Gastrocnemius medialis (tissue), 4 donors: ENCODE data around the gene TIFAB. TPM values are rescaled to one million over a fixed set of nuclear protein-coding genes. Genes with fewer than 3 reads are reported as not detected.

Experiments
- ATAC-seq, 2 donors: fragments of 150-250 bp; one replicate each; pipeline ENCODE4 v1.9.1; 2016
- DNase-seq, 2 donors: peaks; one replicate each; pipeline ENCODE4 v3.0.0-alpha.2; 2019
- H3K27ac ChIP-seq, 4 donors: fragments of 200-600 bp; sonication (generic); 1 replicate in 1 of 4; 2 replicates in 3 of 4; pipeline ENCODE4 v1.5.1; 2016 to 2018; ENCODE audit warnings: mild to moderate bottlenecking in 2 of 4, moderate library complexity in 1 of 4
- H3K27me3 ChIP-seq, 3 donors: fragments of 200-600 bp; sonication (generic) in 2 of 3; 1 replicate in 1 of 3; 2 replicates in 2 of 3; pipeline versions ENCODE4 v1.5.1 to v1.6.0; 2016 to 2019; ENCODE audit warnings: mild to moderate bottlenecking in 1 of 3, moderate library complexity in 1 of 3
- H3K36me3 ChIP-seq, 2 donors: fragments of 200-600 bp; sonication (generic) in 1 of 2; one replicate each; pipeline ENCODE4 v1.5.1; 2017 to 2018
- H3K4me1 ChIP-seq, 2 donors: fragments of 200-600 bp; sonication (generic) in 1 of 2; one replicate each; pipeline ENCODE4 v1.5.1; 2016 to 2017; ENCODE audit warnings: mild to moderate bottlenecking in 2 of 2
- H3K4me3 ChIP-seq, 4 donors: fragments of 200-600 bp; sonication (generic) in 3 of 4; 1 replicate in 1 of 4; 2 replicates in 3 of 4; pipeline ENCODE4 v1.5.1; 2016 to 2019; ENCODE audit warnings: mild to moderate bottlenecking in 2 of 4
- H3K9me3 ChIP-seq, 3 donors: fragments of 200-600 bp; sonication (generic) in 2 of 3; 1 replicate in 1 of 3; 2 replicates in 2 of 3; pipeline ENCODE4 v1.5.1; 2016 to 2019
- POLR2A ChIP-seq, 2 donors: fragments of 450-650 bp; IDR thresholded peaks; one replicate each; pipeline ENCODE4 v1.6.1; 2017; ENCODE audit warnings: antibody characterized with exemption in 2 of 2, mild to moderate bottlenecking in 2 of 2, moderate library complexity in 2 of 2
- in situ Hi-C, 4 donors: fragments of 200-750 bp; cut with MboI; loops; one replicate each; pipeline versions ENCODE4 v1.15.0 to v1.8.0; 2017; ENCODE audit warnings: low sequenced_read_pairs in 4 of 4
- intact Hi-C: fragments of 100-400 bp; cut with DNase I; formaldehyde crosslinking; loops from one replicate; pipeline ENCODE4 v1.15.1; 2023; ENCODE audit warnings: low total_unique reads
- total RNA-seq, 4 donors: library from RNA; depleted of rRNA; stranded (reverse); fragments of >200 nt; gene quantifications; one replicate each; pipeline versions ENCODE4 v1.1.0 to v1.2.3, GENCODE V29; 2016
- TF ChIP-seq, protein P1 (sequence below), 5 experiments: fragments of 450-650 bp in 3 of 5; fragments of 200-600 bp in 2 of 5; sonication (generic) in 2 of 5; IDR thresholded peaks in 4 of 5; conservative IDR thresholded peaks in 1 of 5; 1 replicate in 4 of 5; 2 replicates in 1 of 5; pipeline ENCODE4 v1.5.1; 2016 to 2019; ENCODE audit warnings: antibody characterized with exemption in 5 of 5, mild to moderate bottlenecking in 3 of 5, moderate library complexity in 3 of 5

Gene TIFAB
- total RNA-seq, 4 donors from 2014 or later = not detected

DNA sequence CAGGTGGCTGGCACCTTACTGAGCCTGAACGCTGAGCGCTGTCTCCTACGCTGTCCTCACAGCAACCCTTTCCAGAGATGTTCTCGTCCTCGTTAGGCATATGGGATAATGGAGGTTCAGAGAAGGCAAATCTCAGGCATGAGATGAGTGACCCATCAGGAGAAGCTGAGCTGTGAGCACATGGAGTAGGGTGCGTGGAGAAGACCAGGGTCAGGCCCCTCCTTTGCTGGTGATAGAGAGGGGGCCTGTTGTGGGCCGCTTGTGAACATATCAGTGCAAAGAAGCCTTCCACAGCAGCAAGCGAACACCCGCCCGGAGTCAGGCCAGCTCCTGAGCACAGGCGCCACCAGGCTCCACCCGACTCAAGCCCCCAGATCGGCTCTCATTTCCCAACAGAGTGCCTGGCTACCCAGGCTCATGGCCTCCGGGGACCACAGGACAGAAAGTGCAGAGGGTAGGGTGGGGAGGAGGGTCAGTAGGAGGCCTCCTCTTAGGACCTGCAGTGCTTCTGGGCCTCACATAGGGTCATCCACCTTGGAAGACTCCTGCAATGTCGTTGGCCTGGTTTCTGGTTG lies 15.0 kb upstream of the TIFAB start:
- Histone ChIP-seq H3K27me3 (peaks cover 0 to 18% (median 0%) of the 10 kb centered on the region in 3 donors), H3K27ac (no peak overlapping the region), H3K4me1 (peaks cover 0 to 4% of the 10 kb centered on the region in 2 donors), H3K36me3 (no peaks in the 10 kb centered on the region), H3K4me3 (no peak overlapping the region), H3K9me3 (no peaks in the 10 kb centered on the region)
- no peak for DNase-seq
- no peak for ATAC-seq
- in situ Hi-C loops = loop anchor here in 3 of 4 donors (5.0 to 25.0 kb wide), 2 partner anchors 85 to 370 kb away; partner anchors contain the start of gene SLC25A48 (in 3 of the 3)
- intact Hi-C loops = loop anchor here (5.0 to 10.0 kb wide), 2 partner anchors 100 to 368 kb away; partner anchors contain the start of gene SLC25A48
- no peak for TF ChIP-seq POLR2A (IDR thresholded peaks at IDR 0.05)
- TF ChIP-seq, protein P1, sequence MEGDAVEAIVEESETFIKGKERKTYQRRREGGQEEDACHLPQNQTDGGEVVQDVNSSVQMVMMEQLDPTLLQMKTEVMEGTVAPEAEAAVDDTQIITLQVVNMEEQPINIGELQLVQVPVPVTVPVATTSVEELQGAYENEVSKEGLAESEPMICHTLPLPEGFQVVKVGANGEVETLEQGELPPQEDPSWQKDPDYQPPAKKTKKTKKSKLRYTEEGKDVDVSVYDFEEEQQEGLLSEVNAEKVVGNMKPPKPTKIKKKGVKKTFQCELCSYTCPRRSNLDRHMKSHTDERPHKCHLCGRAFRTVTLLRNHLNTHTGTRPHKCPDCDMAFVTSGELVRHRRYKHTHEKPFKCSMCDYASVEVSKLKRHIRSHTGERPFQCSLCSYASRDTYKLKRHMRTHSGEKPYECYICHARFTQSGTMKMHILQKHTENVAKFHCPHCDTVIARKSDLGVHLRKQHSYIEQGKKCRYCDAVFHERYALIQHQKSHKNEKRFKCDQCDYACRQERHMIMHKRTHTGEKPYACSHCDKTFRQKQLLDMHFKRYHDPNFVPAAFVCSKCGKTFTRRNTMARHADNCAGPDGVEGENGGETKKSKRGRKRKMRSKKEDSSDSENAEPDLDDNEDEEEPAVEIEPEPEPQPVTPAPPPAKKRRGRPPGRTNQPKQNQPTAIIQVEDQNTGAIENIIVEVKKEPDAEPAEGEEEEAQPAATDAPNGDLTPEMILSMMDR (IDR thresholded peaks at IDR 0.05 in 4 of 5, conservative IDR thresholded peaks at IDR 0.05 in 1 of 5) = no peak

DNA sequence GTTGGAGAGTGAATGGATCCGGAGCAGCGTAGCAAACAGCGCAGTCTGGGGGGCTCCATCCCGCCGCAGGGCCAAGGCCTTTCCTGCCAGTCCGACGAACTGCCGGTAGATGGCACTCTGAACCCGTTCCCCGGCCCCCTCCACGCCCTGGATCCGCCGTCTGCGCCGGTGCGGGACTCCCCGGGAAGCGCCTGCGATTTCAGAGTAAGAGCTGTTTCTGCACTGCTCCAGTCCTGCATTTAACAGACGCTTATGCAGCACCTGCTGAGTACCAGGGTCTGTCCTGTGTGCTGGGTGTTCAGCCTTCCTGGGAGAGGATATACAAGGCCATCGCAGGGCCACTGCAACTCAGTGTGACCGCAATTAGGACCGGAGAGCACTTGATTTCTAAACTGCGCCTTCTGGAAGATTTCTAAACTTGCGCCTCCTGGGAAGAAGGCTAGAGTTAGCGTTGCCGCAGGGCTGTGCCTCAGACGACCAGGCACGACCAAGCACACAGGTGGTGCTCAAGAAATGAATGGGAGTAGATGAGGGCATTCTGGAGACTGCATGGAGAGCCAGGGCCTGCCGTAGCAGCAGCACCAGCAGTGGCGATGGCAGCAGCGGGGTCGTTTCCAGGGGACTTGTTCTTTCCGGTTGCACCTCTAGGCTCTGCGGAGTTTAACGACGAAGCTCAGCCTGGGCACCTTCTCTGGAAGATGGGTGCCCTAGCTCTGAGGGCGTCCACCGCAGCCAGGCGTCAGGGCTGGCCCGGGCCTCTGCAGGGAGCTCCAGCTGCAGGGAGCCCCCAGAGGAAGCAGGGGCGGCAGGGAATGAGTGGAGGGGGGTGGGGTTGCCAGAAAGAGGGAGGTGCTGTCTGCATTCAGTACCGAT lies 14.3 kb upstream of the TIFAB start:
- intact Hi-C loops = loop anchor here (1.0 to 10.0 kb wide), 3 partner anchors 86 to 368 kb away; partner anchors contain the start of gene SLC25A48
- Histone ChIP-seq H3K27me3 (peaks cover 0 to 18% (median 0%) of the 10 kb centered on the region in 3 donors), H3K4me1 (peaks cover 0 to 4% of the 10 kb centered on the region in 2 donors), H3K36me3 (no peaks in the 10 kb centered on the region), H3K4me3 (peak overlapping the region; percentile 29 to 46 (median 32)), H3K9me3 (no peaks in the 10 kb centered on the region), H3K27ac (no peak overlapping the region)
- in situ Hi-C loops = loop anchor here in 3 of 4 donors (5.0 to 25.0 kb wide), 2 partner anchors 86 to 371 kb away; partner anchors contain the start of gene SLC25A48 (in 3 of the 3)
- DNase-seq = peak; percentile 52 to 59
- TF ChIP-seq POLR2A (IDR thresholded peaks at IDR 0.05) = no peak
- TF ChIP-seq, protein P1 (IDR thresholded peaks at IDR 0.05 in 4 of 5, conservative IDR thresholded peaks at IDR 0.05 in 1 of 5) = peak; percentile 61 to 94 (median 82)
- peak; percentile 87 for ATAC-seq

DNA sequence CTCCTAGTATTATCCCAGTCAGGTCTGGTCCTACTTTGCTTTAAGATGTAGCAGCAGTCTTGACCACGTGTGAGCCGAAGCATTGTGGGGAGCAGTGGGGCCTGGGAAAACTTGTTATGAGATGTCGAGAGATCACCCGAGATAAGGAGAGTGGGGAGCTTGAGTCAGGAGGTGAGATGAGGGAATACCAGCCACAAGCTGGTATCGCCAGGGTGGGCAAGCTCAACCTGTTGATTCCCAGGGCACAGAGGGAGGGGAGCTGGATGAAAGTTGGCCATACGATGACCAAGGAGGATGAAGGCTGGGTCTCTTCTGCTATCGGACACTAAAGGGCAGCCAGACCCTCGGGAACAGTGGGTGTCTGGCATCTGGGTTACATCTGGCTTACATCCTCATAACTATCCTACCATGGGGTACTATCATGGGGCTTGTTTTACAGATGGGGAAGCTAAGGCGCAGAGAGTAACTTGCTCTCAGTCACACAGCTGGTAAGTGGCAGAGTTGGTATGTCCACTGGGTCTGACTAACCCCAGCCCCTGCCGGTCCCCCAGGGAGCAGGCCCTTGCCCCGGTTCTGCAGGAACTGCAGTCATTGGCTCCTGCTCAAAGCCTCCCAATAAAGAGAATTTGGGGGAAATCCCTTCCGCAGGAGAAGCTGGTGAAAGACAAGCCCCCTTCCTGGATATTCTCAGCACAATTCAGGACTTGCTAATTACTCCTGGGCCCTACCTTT lies 13.4 kb upstream of the TIFAB start:
- Histone ChIP-seq H3K9me3 (no peaks in the 10 kb centered on the region), H3K4me3 (no peak overlapping the region), H3K27ac (no peak overlapping the region), H3K4me1 (peaks cover 0 to 4% of the 10 kb centered on the region in 2 donors), H3K27me3 (peaks cover 0 to 18% (median 0%) of the 10 kb centered on the region in 3 donors), H3K36me3 (no peaks in the 10 kb centered on the region)
- ATAC-seq = no peak
- DNase-seq = no peak
- intact Hi-C loops (loop anchor here (1.0 to 10.0 kb wide), 3 partner anchors 87 to 369 kb away; partner anchors contain the start of gene SLC25A48), in situ Hi-C loops (loop anchor here in 3 of 4 donors (5.0 to 25.0 kb wide), 2 partner anchors 87 to 372 kb away; partner anchors contain the start of gene SLC25A48 (in 3 of the 3))
- TF ChIP-seq, protein P1 (IDR thresholded peaks at IDR 0.05 in 4 of 5, conservative IDR thresholded peaks at IDR 0.05 in 1 of 5) = no peak
- TF ChIP-seq POLR2A (IDR thresholded peaks at IDR 0.05) = no peak

DNA sequence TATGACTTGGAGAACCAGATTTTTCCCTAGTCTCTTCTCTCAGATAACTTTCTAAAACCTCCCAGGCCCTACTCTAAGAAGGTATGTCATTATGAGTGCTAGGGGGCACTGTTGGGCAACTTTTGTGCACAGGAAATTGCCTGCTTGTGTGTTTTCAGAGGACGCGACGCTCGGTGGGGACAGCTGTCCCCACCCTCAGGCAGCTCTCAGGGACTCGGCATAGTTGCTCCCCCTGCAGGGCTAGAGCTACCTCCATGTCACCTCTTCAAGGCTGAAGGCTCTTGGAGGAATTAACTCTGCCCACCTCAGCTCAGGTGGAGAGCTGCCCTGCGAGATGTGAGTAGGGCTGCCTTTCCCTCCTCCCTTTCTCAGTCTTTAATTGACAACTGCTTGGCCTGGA lies 10.2 kb upstream of the TIFAB start:
- intact Hi-C loops (loop anchor here (10.0 kb wide), 1 partner anchor 372 kb away; the partner anchor contains the start of gene SLC25A48), in situ Hi-C loops (loop anchor here (5.0 to 25.0 kb wide), 3 partner anchors 90 to 375 kb away; partner anchors contain the start of gene SLC25A48 (in 3 of the 4))
- H3K27ac ChIP-seq = no peak overlapping the region
- H3K9me3 ChIP-seq = no peaks in the 10 kb centered on the region
- H3K4me1 ChIP-seq = peaks cover 0 to 4% of the 10 kb centered on the region in 2 donors
- DNase-seq (no peak), ATAC-seq (no peak)
- H3K27me3 ChIP-seq = peaks cover 0 to 8% (median 0%) of the 10 kb centered on the region in 3 donors
- no peak overlapping the region for H3K4me3 ChIP-seq
- H3K36me3 ChIP-seq = no peaks in the 10 kb centered on the region
- no peak for TF ChIP-seq POLR2A (IDR thresholded peaks at IDR 0.05)
- TF ChIP-seq, protein P1 (IDR thresholded peaks at IDR 0.05 in 4 of 5, conservative IDR thresholded peaks at IDR 0.05 in 1 of 5) = peak in 2 of 5 experiments; percentile 7 to 24
